A549 treated with RU486 at 1 μM for 4 hours (cell line): ENCODE data around the gene SURF4. TPM values are rescaled to one million over a fixed set of nuclear protein-coding genes. Genes with fewer than 3 reads are reported as not detected.

Source experiments
- total RNA-seq: library from RNA; stranded (reverse); fragments of 200-300 nt; extraction: Qiagen RNA extraction; gene quantifications from 5 replicates; pipeline ENCODE4 v1.2.3, GENCODE V29; 2022; ENCODE audit warnings: low read depth

The SURF4 gene
- 177 to 208 TPM (median 200 TPM) in 5 replicates for total RNA-seq

GRCh38 chr9:133375724-133376654, at the start of gene SURF4, which contains the start of gene STKLD1:
SURF4 (minus strand) TSS chr9:133376060; CDS start chr9:133375969, 91 bp downstream.
STKLD1 (plus strand) TSS chr9:133376366; CDS start chr9:133376474, 108 bp downstream.

GRCh38 chr9:133421615-133422542, 46.0 kb upstream of the SURF4 start, which contains the start of gene ADAMTS13:
ADAMTS13 (plus strand) TSS chr9:133422367; CDS start chr9:133422444, 77 bp downstream.

GRCh38 chr9:133417541-133418461, 41.9 kb upstream of the SURF4 start, which contains the start of gene REXO4:
REXO4 (minus strand) TSS chr9:133418010; CDS start chr9:133417844, 166 bp downstream.

GRCh38 chr9:133356391-133357091, 19.3 kb downstream of the SURF4 start, which contains the start of the genes SURF1 and SURF2:
SURF1 (minus strand) TSS chr9:133356487; CDS start chr9:133356453, 34 bp downstream.
SURF2 (plus strand) TSS chr9:133356550; CDS start chr9:133356593, 43 bp downstream.

GRCh38 chr9:133347985-133348717, 27.7 kb downstream of the SURF4 start, which contains the start of the genes MED22 and RPL7A:
MED22 (minus strand) TSS chr9:133348131; CDS start chr9:133346662, 1,469 bp downstream.
RPL7A (plus strand) TSS chr9:133348218; CDS start chr9:133348244, 26 bp downstream.

GRCh38 chr9:133335924-133336811, 39.7 kb downstream of the SURF4 start, which contains the start of gene SURF6:
SURF6 (minus strand) TSS chr9:133336188; CDS start chr9:133336132, 56 bp downstream.

Other genes with a start within 250 kb of the SURF4 start
- 1.6 to 2.7 TPM (median 2.2 TPM) in 5 replicates for gene GBGT1, start 212.1 kb downstream of the SURF4 start, total RNA-seq
- gene OBP2B, start 166.8 kb downstream of the SURF4 start, total RNA-seq, result not detected in 5 replicates
- gene ABO, start 100.9 kb downstream of the SURF4 start, total RNA-seq, result not detected in 5 replicates
- gene SURF6, start 39.9 kb downstream of the SURF4 start, total RNA-seq, result 19.9 to 33.2 TPM (median 29.0 TPM) in 5 replicates
- gene MED22, start 27.9 kb downstream of the SURF4 start, total RNA-seq, result 21.7 to 33.3 TPM (median 28.9 TPM) in 5 replicates
- gene RPL7A, start 27.8 kb downstream of the SURF4 start, total RNA-seq, result 3,299 to 3,689 TPM (median 3,392 TPM) in 5 replicates
- 35.5 to 51.0 TPM (median 42.0 TPM) in 5 replicates for gene SURF1, start 19.6 kb downstream of the SURF4 start, total RNA-seq
- 36.9 to 58.0 TPM (median 48.7 TPM) in 5 replicates for gene SURF2, start 19.5 kb downstream of the SURF4 start, total RNA-seq
- gene STKLD1, start 306 bp upstream of the SURF4 start, total RNA-seq, result 0.08 to 1.4 TPM (median 0.67 TPM) in 5 replicates
- 34.3 to 40.3 TPM (median 36.9 TPM) in 5 replicates for gene REXO4, start 42.0 kb upstream of the SURF4 start, total RNA-seq
- 0.33 to 0.97 TPM (median 0.46 TPM) in 5 replicates for gene ADAMTS13, start 46.3 kb upstream of the SURF4 start, total RNA-seq
- gene CACFD1, start 83.9 kb upstream of the SURF4 start, total RNA-seq, result 3.1 to 4.8 TPM (median 4.4 TPM) in 5 replicates
- 14.5 to 24.2 TPM (median 20.4 TPM) in 5 replicates for gene SLC2A6, start 103.0 kb upstream of the SURF4 start, total RNA-seq
- not detected in 5 replicates for gene MYMK, start 148.9 kb upstream of the SURF4 start, total RNA-seq
- gene ADAMTSL2, start 158.6 kb upstream of the SURF4 start, total RNA-seq, result not detected in 5 replicates
- not detected in 5 replicates for gene FAM163B, start 233.3 kb upstream of the SURF4 start, total RNA-seq